GM12891 (cell line): ENCODE data around the gene PPP5C.

ENCODE experiments used
- POLR2A ChIP-seq: IDR thresholded peaks from 2 replicates; pipeline ENCODE4 v1.6.1; 2011; ENCODE audit warnings: low read depth, low read length, control low read depth
- POLR2AphosphoS5 ChIP-seq: IDR thresholded peaks from 2 replicates; pipeline ENCODE4 v1.6.1; 2011; ENCODE audit warnings: low read depth, low read length, control low read depth
- POU2F2 ChIP-seq: IDR thresholded peaks from 2 replicates; pipeline ENCODE4 v1.6.1; 2011; ENCODE audit warnings: low read depth, mild to moderate bottlenecking, control low read depth, low read length, moderate library complexity
- SPI1 ChIP-seq: IDR thresholded peaks from 2 replicates; pipeline ENCODE4 v1.6.1; 2011; ENCODE audit warnings: low read depth, low read length, control low read depth

DNA sequence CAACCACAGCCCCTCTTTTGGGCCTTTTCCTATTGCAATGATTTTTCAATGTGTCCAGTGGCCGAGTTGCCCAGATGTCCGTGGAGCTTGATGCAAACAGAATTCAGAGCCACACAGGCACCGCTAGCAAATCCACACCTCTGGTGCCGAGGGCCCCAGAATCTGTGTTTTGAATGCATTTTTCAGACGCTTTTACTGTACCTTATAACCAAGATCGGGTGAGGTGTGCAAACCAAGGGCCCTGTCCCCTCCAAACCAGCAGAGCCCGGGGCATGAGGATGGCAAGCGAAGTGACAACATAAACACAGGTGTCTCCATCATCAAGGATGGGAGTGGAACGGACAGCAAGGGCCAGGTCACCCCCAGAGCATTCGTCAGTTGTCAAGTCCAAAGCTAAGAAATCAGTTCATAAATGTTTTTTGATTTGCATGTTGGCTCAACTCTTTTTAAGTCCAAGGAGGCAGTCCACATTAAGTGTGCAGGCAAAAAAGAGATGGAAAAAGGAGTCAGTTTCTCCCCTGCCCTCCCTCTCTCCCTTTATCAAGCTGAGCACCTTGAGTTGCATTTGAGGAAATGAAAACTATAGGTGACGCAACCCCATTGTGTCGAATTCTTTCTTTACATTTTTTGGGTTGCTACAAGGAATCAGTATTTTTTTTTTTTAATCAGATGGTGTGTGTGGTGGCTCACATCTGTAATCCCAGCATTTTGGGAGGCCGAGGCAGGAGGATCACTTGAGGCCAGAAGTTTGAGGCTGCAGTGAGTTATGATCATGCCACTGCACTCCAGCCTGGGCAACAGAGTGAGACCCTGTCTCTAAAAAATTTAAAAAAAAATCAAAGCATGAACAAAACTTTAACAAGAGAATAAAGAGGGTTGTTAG lies 63.6 kb downstream of the PPP5C start:
- TF ChIP-seq POLR2A (no peak), POLR2AphosphoS5 (no peak), SPI1 (no peak), POU2F2 (no peak)
